SH-SY5Y (cell line): ENCODE measurements around the gene PRKCZ.

Source experiments
- GATA2 ChIP-seq: IDR thresholded peaks from 2 replicates; pipeline ENCODE4 v1.6.1; 2011; ENCODE audit warnings: mild to moderate bottlenecking, low read depth, low read length
- GATA3 ChIP-seq: IDR thresholded peaks from 2 replicates; pipeline ENCODE4 v1.6.1; 2011; ENCODE audit warnings: low read depth, mild to moderate bottlenecking, low read length, moderate library complexity

The PRKCZ gene

DNA sequence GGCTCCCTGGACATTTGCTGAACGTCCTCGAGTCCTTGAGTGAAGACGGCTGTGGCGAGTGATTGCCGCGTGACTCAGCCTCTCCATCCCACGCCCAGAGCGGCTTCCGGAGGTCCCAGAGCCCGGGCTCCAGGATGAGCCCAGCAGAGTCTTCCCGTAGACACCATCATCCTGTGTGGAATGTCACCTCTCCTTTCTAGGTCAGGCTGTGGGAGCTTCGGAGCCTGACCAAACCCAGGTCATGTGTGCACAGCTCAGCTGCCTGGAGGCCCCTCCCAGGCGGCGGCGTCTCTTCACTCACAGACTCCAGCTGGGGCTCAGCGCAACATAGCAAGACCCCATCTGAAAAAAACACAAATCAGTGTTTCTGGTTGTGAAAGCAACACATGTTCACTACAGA, 38.2 kb downstream of the PRKCZ start:
- TF ChIP-seq GATA2 (no peak), GATA3 (no peak)

DNA sequence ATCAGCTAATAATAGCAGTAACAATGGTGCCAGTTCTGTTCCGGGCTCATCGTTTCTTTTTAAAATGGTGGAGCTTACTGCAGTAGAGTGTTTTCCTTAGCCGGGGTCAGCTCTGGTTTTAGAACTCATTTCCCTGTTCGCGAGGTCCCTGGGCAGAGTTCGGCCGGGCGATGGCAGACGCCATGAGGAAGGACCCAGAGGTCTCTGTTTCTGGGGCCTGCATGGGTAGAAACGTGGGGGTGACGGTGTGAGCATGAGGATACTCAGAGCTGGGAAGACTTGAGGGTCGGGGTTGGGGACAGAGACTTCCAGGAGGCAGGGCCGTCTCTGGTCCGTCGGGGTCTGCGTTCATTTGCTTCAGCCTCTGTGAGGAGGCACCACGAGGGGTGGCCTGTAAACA, 38.8 kb downstream of the PRKCZ start:
- no peak for TF ChIP-seq GATA3
- no peak for TF ChIP-seq GATA2

GRCh38 chr1:2090216-2090890, 40.1 kb downstream of the PRKCZ start:
- TF ChIP-seq GATA2, result no peak
- no peak for TF ChIP-seq GATA3

- TF ChIP-seq GATA2, result no peak
- TF ChIP-seq GATA3, result no peak
Measured at GRCh38 chr1:2091611-2092604, 41.7 kb downstream of the PRKCZ start.

- no peak for TF ChIP-seq GATA2
- TF ChIP-seq GATA3, result no peak
Measured at GRCh38 chr1:2093055-2093454, 42.8 kb downstream of the PRKCZ start.

DNA sequence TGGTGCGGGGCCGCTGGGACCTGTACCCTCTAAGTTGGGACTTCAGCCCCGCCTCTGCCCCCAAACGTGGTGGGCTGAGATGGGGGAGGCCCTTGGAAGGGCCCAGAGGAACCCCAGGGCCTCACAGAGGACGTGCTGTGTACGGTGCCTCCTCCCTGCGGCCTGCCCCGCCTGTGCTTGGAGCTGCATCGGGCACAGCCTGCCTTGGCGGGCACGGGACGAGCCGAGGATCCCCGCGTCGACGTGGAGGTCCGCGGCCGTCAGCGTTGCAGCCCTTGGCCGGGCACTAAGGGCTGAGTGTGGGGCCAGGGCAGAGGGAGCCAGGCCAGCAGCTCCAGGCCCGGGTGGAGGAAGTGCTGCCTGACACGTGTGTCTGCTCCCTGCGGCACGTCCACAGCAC, 43.4 kb downstream of the PRKCZ start:
- TF ChIP-seq GATA2, result no peak
- TF ChIP-seq GATA3, result no peak

DNA sequence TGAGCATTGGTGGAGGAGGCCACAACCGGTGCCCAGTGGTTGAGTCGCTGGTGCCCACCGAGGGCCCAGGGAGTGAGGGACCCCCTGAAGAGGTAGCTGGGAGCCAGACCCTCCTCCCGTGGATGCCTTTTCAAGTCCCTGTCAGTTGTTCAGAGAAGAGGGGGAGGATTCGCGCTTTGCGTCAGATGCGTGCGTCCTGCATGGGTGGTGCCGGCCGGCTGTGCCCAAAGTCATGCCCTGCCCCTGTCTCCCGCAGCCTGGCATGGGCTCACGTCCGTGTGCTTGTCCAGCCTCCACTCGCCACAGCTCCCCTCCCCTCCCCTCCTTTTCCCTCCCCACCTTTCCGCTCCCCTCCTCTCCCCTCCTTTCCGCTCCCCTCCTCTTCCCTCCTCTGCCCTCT, 45.2 kb downstream of the PRKCZ start:
- no peak for TF ChIP-seq GATA3
- TF ChIP-seq GATA2, result no peak

DNA sequence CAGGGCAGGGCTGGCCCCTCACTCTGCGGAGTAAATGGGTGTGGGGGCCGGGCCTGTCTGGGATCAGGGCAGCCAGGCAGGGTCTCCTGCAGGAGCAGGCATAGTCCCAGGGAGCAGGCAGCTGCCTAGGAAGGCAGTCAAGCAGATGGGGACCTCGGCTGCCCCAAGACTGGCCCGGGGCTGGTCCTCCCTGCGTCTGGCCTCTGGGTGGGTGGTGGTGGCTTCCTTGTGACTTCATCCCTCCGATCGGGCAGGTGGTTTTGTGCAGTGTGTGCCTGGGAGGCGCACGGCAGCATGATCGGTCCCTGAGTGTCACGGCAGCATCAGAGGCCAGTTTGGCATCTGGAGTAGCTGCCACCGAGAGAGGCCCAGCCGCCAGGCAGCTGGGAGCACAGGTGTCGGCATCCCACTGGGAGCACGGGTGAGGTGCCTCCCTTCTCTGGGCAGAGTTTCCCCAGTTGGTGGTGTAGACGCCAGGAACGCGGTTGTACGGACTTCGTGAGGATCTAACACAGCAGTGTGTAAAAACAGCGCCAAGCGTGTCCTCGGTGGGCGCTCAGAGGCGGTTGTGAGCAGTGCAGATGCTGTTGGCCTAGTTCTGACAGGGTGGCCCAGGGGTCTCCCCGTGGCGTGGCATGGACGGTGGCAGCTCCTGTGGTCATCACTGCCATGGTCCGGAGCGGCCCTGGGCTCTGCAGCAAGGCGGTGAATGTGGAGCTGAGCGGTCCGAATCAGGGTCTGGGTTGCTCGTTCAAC, 45.9 kb downstream of the PRKCZ start:
- TF ChIP-seq GATA2, result no peak
- TF ChIP-seq GATA3, result no peak

- TF ChIP-seq GATA3, result no peak
- TF ChIP-seq GATA2, result no peak
Measured at GRCh38 chr1:2097386-2098300, 47.4 kb downstream of the PRKCZ start.

- TF ChIP-seq GATA3 (no peak), GATA2 (no peak)
Measured at GRCh38 chr1:2098301-2098698, 48.1 kb downstream of the PRKCZ start.

GRCh38 chr1:2098839-2099785, 48.9 kb downstream of the PRKCZ start:
- TF ChIP-seq GATA2 (no peak), GATA3 (no peak)
